ENCODE measurements around the gene CAV1.

DNA sequence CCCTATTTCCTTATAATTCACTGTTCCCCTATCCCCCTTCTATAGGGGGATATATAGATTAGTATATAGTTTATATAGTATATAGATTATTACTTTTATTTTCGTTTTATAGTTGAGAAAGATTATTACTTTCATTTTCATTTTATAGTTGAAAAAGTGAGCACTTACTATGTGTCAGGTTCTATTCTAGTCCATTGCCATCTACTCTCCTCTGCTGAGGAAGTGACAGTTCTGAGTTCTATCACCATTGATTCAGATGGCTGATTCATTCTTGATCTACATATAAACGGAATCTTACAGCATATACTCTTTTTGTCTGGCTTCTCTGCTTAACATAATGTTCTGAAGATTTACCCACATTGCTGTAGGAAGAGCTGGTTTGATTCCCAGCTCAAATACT is 46.0 kb upstream of the CAV1 start:
- no peak for TF ChIP-seq MYC (IDR thresholded peaks at IDR 0.05; ENCODE audit: low read depth, low read length)
- TF ChIP-seq, protein P1, sequence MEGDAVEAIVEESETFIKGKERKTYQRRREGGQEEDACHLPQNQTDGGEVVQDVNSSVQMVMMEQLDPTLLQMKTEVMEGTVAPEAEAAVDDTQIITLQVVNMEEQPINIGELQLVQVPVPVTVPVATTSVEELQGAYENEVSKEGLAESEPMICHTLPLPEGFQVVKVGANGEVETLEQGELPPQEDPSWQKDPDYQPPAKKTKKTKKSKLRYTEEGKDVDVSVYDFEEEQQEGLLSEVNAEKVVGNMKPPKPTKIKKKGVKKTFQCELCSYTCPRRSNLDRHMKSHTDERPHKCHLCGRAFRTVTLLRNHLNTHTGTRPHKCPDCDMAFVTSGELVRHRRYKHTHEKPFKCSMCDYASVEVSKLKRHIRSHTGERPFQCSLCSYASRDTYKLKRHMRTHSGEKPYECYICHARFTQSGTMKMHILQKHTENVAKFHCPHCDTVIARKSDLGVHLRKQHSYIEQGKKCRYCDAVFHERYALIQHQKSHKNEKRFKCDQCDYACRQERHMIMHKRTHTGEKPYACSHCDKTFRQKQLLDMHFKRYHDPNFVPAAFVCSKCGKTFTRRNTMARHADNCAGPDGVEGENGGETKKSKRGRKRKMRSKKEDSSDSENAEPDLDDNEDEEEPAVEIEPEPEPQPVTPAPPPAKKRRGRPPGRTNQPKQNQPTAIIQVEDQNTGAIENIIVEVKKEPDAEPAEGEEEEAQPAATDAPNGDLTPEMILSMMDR (IDR thresholded peaks at IDR 0.05; ENCODE audit: low read depth, low read length) = no peak
- no peak for TF ChIP-seq POLR2A (IDR thresholded peaks at IDR 0.05; ENCODE audit: extremely low read depth, insufficient read length)
